ENCODE data around the gene SLC25A33.

DNA sequence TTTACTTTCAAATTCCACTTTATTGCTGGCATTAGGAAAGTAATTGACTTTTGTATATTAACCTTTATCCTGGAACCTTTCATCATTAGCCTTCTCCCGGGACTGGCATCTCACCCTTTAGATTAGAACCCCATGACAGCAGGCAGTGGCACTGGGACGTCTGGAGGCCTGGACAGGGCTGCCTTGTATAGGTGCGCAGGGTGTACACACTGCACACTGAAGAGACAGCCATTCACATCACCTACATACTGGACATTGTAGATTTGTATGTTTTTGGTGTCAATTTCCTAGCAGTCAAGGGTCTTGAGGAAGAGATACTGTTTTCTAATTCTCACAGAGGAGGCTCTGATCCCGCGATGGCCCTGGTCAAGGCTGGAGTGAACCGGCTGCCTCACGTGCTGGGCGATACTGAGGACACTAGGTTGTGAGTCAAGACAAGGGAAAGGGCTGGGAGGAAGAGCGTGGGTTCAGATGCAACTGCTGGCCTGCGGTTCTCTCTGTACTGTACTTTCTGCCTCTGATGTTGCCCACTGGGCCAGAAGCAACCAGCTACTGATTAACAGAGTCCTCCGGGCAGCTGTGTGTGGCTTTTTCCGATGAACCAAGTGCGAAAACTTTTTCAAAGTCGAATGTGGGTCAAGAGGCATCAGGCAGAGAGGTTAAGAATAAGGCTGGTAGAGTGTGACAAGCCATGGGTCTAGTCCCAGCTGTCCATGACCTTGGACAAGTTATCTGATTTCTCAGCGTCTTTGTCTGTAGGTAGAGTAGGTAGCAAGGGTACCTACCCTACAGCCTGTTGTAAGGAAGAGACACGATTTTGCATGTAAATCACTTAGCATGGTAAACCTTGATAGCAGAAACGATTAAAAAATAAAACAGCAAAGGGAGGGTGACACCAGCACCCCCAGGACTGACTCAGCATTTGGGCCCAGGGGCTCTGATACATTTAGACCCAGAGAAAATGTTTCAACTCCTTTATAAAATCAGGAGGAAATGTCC lies 38.2 kb upstream of the SLC25A33 start:
- TF ChIP-seq POLR2AphosphoS5 (IDR thresholded peaks at IDR 0.05; ENCODE audit: low read depth): no peak
- TF ChIP-seq, protein P1, sequence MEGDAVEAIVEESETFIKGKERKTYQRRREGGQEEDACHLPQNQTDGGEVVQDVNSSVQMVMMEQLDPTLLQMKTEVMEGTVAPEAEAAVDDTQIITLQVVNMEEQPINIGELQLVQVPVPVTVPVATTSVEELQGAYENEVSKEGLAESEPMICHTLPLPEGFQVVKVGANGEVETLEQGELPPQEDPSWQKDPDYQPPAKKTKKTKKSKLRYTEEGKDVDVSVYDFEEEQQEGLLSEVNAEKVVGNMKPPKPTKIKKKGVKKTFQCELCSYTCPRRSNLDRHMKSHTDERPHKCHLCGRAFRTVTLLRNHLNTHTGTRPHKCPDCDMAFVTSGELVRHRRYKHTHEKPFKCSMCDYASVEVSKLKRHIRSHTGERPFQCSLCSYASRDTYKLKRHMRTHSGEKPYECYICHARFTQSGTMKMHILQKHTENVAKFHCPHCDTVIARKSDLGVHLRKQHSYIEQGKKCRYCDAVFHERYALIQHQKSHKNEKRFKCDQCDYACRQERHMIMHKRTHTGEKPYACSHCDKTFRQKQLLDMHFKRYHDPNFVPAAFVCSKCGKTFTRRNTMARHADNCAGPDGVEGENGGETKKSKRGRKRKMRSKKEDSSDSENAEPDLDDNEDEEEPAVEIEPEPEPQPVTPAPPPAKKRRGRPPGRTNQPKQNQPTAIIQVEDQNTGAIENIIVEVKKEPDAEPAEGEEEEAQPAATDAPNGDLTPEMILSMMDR (conservative IDR thresholded peaks at IDR 0.05; ENCODE audit: low read depth in 2 of 2): no peak
- TF ChIP-seq JUNB (IDR thresholded peaks at IDR 0.05; ENCODE audit: unreplicated experiment): no peak
- TF ChIP-seq, protein P2, sequence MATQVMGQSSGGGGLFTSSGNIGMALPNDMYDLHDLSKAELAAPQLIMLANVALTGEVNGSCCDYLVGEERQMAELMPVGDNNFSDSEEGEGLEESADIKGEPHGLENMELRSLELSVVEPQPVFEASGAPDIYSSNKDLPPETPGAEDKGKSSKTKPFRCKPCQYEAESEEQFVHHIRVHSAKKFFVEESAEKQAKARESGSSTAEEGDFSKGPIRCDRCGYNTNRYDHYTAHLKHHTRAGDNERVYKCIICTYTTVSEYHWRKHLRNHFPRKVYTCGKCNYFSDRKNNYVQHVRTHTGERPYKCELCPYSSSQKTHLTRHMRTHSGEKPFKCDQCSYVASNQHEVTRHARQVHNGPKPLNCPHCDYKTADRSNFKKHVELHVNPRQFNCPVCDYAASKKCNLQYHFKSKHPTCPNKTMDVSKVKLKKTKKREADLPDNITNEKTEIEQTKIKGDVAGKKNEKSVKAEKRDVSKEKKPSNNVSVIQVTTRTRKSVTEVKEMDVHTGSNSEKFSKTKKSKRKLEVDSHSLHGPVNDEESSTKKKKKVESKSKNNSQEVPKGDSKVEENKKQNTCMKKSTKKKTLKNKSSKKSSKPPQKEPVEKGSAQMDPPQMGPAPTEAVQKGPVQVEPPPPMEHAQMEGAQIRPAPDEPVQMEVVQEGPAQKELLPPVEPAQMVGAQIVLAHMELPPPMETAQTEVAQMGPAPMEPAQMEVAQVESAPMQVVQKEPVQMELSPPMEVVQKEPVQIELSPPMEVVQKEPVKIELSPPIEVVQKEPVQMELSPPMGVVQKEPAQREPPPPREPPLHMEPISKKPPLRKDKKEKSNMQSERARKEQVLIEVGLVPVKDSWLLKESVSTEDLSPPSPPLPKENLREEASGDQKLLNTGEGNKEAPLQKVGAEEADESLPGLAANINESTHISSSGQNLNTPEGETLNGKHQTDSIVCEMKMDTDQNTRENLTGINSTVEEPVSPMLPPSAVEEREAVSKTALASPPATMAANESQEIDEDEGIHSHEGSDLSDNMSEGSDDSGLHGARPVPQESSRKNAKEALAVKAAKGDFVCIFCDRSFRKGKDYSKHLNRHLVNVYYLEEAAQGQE (IDR thresholded peaks at IDR 0.05; ENCODE audit: unreplicated experiment): no peak
